NCI-H460 (cell line): ENCODE measurements around the gene FLNC. TPM values are rescaled to one million over a fixed set of nuclear protein-coding genes. Genes with fewer than 3 reads are reported as not detected.

ENCODE experiments used
- DNase-seq: peaks from one replicate; pipeline ENCODE4 v3.0.0-alpha.2; 2016; ENCODE audit warnings: low read depth; ENCODE audit errors: extremely low read depth
- total RNA-seq: library from RNA; depleted of rRNA; stranded (reverse); fragments of >200 nt; shearing (Covaris generic); gene quantifications from 2 replicates; pipeline ENCODE4 v1.2.3, GENCODE V29; 2014

Gene FLNC
- total RNA-seq, 1 experiment from 2014 or later, result 0.57 TPM

DNA sequence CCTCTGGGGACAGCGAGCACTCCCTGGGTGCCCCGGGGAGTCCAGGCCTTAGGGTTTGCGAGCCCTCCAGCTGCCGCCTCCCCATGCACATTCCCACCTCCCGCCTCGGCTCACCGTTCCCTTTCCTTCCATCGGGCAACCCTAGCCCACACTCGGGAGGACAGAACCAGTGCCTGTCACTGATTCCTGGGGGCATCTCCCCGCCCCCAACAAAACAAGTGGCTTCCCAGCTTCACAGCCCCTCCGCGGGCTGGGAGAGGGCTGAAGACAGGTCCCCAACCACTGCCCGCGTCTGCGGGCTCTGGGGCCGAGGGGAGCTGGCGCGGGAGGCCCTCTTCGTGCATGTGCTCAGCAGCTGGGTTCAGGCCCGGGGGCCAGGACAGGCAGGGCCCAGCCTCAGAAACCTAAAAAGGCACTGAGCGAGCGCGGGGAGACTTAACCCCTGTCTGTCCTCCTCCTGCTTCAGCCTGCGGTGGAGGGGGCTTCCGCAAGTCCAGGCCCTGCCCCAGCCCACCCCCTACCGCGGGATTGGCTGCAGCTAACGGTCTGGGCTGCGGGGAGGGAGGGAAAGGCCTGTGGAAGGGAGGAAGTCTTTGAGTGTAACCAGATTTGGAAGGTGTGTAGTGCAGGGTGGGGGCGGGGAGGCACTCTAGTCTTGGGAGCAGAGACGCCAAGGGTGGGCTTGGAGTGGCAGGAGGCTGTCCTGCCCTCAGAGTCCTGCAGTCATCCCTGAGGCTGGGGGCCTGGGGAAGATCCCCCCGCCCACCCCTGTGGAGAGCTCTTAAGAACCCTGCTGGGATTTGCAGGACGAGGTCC is 1.2 kb downstream of the FLNC start:
- DNase-seq, result no peak

DNA sequence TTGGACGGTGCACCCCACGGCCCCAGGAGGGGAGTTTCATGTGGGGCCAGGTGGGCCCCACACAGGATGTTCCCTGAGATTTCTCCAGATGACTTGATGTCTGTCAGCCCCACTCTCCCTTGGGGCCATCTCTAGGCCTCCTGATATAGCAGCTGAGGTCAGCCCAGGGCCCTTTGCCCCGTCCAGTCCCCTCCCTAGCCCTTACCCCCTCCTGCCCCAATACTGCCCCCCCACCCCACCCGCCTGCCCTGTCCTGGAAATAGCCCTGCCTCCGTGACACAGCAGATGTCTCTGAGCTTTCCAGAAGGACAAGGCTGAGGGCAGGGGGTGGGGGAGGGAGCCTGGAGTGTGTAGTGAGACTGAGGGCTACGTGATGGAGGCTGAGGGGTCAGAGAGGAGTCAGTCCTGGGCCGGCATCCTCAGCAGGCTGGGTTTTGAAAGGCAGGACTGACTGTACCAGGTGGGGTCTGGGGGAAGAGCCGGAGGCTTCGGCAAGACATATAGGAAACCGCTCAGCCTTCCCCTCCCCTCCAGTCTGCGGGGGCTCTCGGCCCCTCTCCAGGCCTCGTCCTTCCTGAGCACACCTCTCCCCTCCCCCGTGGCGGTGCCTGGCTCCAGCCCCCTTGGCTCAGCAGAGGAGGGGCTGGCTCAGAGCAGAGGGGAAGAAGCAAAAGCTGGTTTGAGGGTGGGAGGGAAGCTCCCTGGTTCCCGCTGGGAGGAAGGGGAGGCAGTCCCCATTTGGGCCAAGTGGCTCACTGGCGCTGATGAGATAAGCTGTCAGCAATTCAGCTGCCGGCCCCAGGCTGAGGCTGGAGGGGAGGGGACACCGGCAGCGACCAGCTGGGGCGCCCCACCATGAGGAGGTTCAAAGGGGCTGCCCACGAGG is 2.0 kb downstream of the FLNC start:
- no peak for DNase-seq

DNA sequence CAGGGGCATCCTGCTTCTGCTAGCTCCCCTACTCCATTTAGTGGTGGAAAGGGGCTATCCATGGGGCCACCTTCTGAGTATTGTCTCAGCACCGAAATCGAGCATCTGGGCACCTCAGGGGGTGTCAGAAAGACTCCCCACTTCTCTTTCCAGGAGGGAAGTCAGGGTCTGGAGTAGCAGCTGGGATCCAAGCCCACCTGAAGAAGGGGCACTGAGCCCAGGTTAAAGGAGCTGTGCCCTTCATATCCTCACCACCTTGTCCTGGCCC is 2.6 kb downstream of the FLNC start:
- no peak for DNase-seq

- DNase-seq, result no peak
These were observed 3.1 kb downstream of the FLNC start for GRCh38 chr7:128833148-128833945.

GRCh38 chr7:128833946-128834325 is 3.7 kb downstream of the FLNC start:
- no peak for DNase-seq

DNA sequence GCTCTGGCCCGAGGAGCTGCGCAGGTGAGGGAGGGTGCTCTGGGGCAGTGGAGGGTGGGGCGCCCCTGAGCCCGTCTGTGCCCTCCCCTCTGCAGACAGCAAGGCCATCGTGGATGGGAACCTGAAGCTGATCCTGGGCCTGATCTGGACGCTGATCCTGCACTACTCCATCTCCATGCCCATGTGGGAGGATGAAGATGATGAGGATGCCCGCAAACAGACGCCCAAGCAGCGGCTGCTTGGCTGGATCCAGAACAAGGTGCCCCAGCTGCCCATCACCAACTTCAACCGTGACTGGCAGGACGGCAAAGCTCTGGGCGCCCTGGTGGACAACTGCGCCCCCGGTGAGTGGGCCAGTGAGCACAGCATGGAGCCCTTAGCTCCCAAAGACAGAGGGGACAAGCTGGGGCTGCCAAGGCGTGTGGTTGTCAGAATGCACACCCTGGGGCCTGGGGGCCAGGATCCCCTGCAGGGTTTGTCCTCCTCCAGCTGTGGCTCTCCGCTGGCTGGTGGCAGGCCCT is 5.1 kb downstream of the FLNC start:
- DNase-seq, result no peak

- no peak for DNase-seq
These were observed 5.8 kb downstream of the FLNC start for GRCh38 chr7:128835790-128836641.

DNA sequence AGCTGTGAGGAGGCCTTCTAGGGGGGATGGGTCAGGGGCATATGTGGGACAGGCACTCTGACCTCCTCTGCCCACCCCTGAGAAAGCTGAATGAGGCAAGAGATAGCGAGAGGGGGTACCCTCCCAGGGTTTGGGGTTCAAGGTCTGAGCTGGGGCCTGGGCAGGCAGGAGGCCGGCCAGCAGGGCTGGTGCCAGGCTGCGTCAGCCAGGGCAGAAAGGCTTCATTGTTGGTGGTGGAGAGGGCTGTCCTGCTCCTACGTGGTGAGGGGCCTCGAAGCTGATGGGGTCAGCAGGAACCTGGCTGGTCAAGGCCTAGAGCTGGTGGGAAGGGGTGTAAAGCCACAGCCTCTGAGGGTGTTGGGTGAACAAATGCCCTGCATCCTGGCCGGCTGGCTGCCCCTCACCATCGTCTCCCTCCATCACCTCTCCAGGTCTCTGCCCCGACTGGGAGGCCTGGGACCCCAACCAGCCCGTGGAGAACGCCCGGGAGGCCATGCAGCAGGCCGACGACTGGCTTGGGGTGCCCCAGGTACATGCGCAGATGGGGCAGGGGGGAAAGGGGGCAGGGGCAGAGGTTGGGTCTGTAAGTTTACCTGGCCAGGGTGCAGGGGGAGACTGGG is 6.6 kb downstream of the FLNC start:
- no peak for DNase-seq

DNA sequence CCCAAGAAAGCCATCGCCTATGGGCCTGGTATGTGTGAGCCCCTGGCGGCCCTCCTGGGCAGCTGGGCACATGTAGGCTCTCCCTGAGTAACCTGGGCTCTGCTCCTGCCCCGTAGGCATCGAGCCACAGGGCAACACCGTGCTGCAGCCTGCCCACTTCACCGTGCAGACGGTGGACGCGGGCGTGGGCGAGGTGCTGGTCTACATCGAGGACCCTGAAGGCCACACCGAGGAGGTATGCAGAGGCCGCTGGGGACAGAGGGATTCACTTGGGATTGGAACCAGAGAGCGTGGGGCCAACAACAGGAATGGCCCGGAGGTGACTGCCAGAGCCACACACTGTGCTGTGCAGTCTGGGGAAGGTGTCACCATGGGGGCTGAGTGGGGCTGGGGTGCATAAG is 7.3 kb downstream of the FLNC start:
- no peak for DNase-seq

DNA sequence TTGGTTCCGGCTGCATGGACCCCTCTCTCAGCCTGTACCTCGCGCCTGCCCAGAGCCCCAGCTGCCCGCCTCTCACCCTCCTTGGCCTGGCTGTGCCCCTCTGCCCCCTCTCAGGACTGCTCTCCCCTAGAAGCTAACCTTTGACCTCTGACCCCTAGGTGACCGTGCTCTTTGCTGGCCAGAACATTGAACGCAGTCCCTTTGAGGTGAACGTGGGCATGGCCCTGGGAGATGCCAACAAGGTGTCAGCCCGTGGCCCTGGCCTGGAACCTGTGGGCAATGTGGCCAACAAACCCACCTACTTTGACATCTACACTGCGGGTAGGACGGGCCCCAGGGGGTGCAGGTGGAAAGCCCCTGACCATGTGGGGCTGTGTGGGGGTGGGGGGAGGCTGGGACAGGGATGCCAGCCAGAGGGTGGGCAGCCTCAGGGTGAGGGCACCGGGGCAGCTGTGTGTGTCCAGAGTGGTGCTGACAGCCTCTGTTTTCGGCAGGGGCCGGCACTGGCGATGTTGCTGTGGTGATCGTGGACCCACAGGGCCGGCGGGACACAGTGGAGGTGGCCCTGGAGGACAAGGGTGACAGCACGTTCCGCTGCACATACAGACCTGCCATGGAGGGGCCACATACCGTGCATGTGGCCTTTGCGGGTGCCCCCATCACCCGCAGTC is 8.0 kb downstream of the FLNC start:
- DNase-seq, result no peak

DNA sequence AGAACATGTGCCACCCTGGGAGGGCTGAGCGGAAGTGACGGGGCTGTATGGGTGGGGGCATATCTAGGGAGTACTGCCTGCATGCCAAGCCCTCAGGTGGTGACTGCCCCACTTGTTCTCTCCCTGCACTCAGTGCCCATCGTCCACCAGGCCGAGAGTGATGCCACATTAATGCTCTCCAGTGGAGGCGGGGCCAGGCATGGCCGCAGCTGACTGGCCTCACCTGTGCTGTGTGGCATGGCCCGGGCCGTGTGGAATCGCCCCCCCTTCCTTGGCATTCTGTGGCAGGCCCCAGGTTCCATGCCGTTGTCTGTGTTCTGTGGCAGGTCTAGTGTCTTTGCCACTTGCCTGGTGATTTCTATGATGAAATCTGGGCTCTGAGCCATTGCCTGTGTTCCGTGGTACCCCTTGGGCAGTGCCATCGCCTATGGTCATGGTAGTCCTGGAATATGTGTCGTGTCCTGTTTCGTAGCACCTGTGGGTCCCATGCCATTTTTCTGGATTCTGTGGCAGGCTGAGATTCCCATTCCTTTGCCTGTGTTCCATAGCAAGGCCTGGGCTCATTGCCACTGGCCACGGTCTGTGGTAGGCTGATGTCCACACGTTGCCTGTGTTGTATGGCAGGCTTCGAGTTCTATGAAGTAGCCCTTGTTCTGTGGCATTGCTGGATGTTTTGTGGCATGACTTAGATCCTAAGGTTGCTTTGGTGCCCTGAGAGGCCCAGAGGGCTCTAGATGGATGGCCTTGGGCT is 8.9 kb downstream of the FLNC start:
- no peak for DNase-seq

DNA sequence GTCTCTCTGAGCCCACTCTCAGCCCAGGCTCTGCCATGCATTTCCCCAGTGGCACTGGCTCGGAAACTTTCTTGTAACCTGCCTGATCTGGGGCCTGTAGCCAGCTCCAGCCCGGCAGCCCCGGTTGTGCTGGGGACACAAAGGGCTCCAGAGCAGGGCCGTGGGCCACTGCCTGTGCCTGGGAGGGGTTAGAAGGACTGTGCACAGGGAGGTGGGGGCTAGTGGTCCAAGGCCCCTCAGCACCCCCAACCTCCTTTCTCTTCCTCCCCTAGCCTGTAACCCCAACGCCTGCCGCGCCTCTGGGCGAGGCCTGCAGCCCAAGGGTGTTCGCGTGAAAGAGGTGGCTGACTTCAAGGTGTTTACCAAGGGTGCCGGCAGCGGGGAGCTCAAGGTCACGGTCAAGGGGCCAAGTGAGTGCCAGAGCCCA is 9.6 kb downstream of the FLNC start:
- DNase-seq, result no peak

DNA sequence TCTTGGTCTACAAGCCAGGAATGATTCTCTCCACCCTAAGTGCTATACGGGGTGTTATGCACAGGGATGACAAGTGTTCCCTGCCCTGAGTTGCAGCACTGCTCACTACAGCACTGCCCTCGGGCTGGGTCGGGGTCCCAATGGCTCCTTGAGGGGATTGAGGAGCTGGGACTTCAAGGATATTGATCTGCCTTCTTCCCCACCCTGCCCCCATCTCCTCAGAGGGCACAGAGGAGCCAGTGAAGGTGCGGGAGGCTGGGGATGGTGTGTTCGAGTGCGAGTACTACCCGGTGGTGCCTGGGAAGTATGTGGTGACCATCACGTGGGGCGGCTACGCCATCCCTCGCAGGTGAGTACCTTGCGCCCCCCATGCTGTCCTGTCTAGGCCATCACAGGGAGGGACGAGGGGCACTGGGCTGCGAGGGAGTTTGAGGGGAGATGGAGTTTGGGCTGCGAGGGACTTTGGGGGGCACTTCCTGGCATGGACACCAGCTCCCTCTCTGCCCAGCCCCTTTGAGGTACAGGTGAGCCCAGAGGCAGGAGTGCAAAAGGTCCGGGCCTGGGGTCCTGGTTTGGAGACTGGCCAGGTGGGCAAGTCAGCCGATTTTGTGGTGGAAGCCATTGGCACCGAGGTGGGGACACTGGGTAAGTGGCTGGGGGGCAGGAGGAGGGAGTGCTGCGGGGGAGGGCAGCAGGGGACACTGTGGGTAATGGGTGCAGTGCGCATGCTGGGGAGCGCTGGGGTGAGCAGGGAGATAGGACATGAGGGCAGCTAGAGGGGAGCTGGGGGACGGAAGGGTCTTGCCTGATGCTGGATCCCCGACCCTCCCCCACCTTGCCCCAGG is 10.3 kb downstream of the FLNC start:
- DNase-seq, result no peak

DNA sequence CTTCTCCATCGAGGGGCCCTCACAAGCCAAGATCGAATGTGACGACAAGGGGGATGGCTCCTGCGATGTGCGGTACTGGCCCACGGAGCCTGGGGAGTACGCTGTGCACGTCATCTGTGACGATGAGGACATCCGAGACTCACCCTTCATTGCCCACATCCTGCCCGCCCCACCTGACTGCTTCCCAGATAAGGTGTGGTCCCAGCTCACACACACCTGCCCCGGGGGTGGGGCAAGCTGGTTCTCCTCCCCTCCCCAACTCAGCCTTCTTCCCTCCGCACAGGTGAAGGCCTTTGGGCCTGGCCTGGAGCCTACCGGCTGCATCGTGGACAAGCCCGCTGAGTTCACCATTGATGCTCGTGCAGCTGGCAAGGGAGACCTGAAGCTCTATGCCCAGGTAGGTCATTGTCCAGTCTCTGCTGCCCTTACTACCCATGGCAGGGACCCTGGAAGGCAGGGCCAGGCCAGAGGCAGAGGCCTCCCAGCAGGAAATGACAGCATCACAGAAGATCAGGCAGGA is 11.0 kb downstream of the FLNC start:
- DNase-seq, result no peak

GRCh38 chr7:128841921-128842673 is 11.9 kb downstream of the FLNC start:
- DNase-seq, result peak; percentile 15
